ENCODE results near the gene USP17L12. TPM values are rescaled to one million over a fixed set of nuclear protein-coding genes. Genes with fewer than 3 reads are reported as not detected.
"Not testable (repeated sequence)": the region's sequence is repeated elsewhere in the genome, so short reads cannot be mapped to it uniquely, and the experiment has no call there.

The USP17L12 gene
- total RNA-seq, 1 experiment from 2014 or later = not detected

- H3K27me3 ChIP-seq (ENCODE audit: insufficient read depth, low read length); H3K9ac ChIP-seq (ENCODE audit: low read length); CTCF ChIA-PET; H3K9me2 ChIP-seq (ENCODE audit: insufficient read depth); intact Hi-C loops (cut with micrococcal nuclease); H3K4me2 ChIP-seq (ENCODE audit: low read length); H3K9me3 ChIP-seq (ENCODE audit: control insufficient read depth in 1 of 2, insufficient read depth in 1 of 2, low read depth in 1 of 2, low read length in 2 of 2); H2AFZ ChIP-seq (ENCODE audit: low read depth, low read length, poor library complexity, severe bottlenecking); ATAC-seq; H3K79me2 ChIP-seq (ENCODE audit: insufficient read depth, low read length); H4K20me1 ChIP-seq (ENCODE audit: insufficient read depth); H3K36me3 ChIP-seq (ENCODE audit: control insufficient read depth in 1 of 2, insufficient read depth in 2 of 2, low read length in 2 of 2); DNase-seq (ENCODE audit: low read depth, low spot score); RAD21 ChIA-PET (ENCODE audit: low non-redundant PET in 1 of 2, low total read pairs in 2 of 2, uncharacterized antibody in 2 of 2, unreplicated experiment in 2 of 2); H3K27ac ChIP-seq (ENCODE audit: low read depth, low read length); POLR2A ChIA-PET; H3K4me3 ChIP-seq (replicated peaks in 1 of 2; ENCODE audit: low read depth in 1 of 2, low read length in 2 of 2); H3K4me1 ChIP-seq (ENCODE audit: control insufficient read depth in 1 of 2, insufficient read depth in 2 of 2, low read length in 2 of 2); BruUV-seq (replicated peaks): not testable (repeated sequence)
These were observed 28.2 kb downstream of the USP17L12 start, which contains the start of gene USP17L18 for GRCh38 chr4:9247953-9248680. Gene USP17L18, plus strand, starts transcription at chr4:9248630. Its CDS starts 0 bp downstream, at chr4:9248630.

GRCh38 chr4:9253078-9253477, 33.1 kb downstream of the USP17L12 start, which contains the start of gene USP17L19:
Gene USP17L19, plus strand, starts transcription at chr4:9253378. Its CDS starts 0 bp downstream, at chr4:9253378.
- H3K4me3 ChIP-seq (replicated peaks in 1 of 2; ENCODE audit: low read depth in 1 of 2, low read length in 2 of 2); H3K36me3 ChIP-seq (ENCODE audit: control insufficient read depth in 1 of 2, insufficient read depth in 2 of 2, low read length in 2 of 2); H3K4me2 ChIP-seq (ENCODE audit: low read length); H3K9ac ChIP-seq (ENCODE audit: low read length); BruUV-seq (replicated peaks); H3K79me2 ChIP-seq (ENCODE audit: insufficient read depth, low read length); H4K20me1 ChIP-seq (ENCODE audit: insufficient read depth); H3K27ac ChIP-seq (ENCODE audit: low read depth, low read length); H3K9me3 ChIP-seq (ENCODE audit: control insufficient read depth in 1 of 2, insufficient read depth in 1 of 2, low read depth in 1 of 2, low read length in 2 of 2); ATAC-seq; DNase-seq (ENCODE audit: low read depth, low spot score); RAD21 ChIA-PET (ENCODE audit: low non-redundant PET in 1 of 2, low total read pairs in 2 of 2, uncharacterized antibody in 2 of 2, unreplicated experiment in 2 of 2); H3K4me1 ChIP-seq (ENCODE audit: control insufficient read depth in 1 of 2, insufficient read depth in 2 of 2, low read length in 2 of 2); H3K27me3 ChIP-seq (ENCODE audit: insufficient read depth, low read length); CTCF ChIA-PET; intact Hi-C loops (cut with micrococcal nuclease); H3K9me2 ChIP-seq (ENCODE audit: insufficient read depth); POLR2A ChIA-PET; H2AFZ ChIP-seq (ENCODE audit: low read depth, low read length, poor library complexity, severe bottlenecking): not testable (repeated sequence)

DNA sequence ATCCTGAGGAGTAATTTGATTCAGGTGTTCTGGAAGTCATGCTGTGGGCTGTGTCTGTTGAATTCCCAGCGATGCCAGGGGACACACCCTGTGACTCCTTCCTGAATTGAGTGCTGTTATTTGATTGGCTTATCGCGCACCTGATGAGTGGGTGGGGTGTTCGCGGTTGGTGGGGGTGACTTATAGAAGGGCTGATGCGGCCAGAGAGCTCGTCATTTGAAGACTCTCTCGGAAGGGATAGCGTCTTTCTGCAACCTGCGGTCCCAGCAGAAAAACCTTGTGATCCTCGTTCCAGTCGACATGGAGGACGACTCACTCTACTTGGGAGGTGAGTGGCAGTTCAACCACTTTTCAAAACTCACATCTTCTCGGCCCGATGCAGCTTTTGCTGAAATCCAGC, 37.9 kb downstream of the USP17L12 start, which contains the start of gene USP17L20:
Gene USP17L20, plus strand, starts transcription at position 301 of the 400 bp plus-strand sequence. Its CDS starts 0 bp downstream, at position 301.
- POLR2A ChIA-PET; H2AFZ ChIP-seq (ENCODE audit: low read depth, low read length, poor library complexity, severe bottlenecking); ATAC-seq; intact Hi-C loops (cut with micrococcal nuclease); H3K9ac ChIP-seq (ENCODE audit: low read length); H3K9me2 ChIP-seq (ENCODE audit: insufficient read depth); RAD21 ChIA-PET (ENCODE audit: low non-redundant PET in 1 of 2, low total read pairs in 2 of 2, uncharacterized antibody in 2 of 2, unreplicated experiment in 2 of 2); H3K4me2 ChIP-seq (ENCODE audit: low read length); H3K9me3 ChIP-seq (ENCODE audit: control insufficient read depth in 1 of 2, insufficient read depth in 1 of 2, low read depth in 1 of 2, low read length in 2 of 2); H3K79me2 ChIP-seq (ENCODE audit: insufficient read depth, low read length); H3K36me3 ChIP-seq (ENCODE audit: control insufficient read depth in 1 of 2, insufficient read depth in 2 of 2, low read length in 2 of 2); H3K27ac ChIP-seq (ENCODE audit: low read depth, low read length); H3K4me1 ChIP-seq (ENCODE audit: control insufficient read depth in 1 of 2, insufficient read depth in 2 of 2, low read length in 2 of 2); H3K4me3 ChIP-seq (replicated peaks in 1 of 2; ENCODE audit: low read depth in 1 of 2, low read length in 2 of 2); BruUV-seq (replicated peaks); H4K20me1 ChIP-seq (ENCODE audit: insufficient read depth); CTCF ChIA-PET; DNase-seq (ENCODE audit: low read depth, low spot score); H3K27me3 ChIP-seq (ENCODE audit: insufficient read depth, low read length): not testable (repeated sequence)

DNA sequence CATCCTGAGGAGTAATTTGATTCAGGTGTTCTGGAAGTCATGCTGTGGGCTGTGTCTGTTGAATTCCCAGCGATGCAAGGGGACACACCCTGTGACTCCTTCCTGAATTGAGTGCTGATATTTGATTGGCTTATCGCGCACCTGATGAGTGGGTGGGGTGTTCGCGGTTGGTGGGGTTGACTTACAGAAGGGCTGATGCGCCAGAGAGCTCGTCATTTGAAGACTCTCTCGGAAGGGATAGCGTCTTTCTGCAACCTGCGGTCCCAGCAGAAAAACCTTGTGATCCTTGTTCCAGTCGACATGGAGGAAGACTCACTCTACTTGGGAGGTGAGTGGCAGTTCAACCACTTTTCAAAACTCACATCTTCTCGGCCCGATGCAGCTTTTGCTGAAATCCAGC, 42.6 kb downstream of the USP17L12 start, which contains the start of gene USP17L21:
Gene USP17L21, plus strand, starts transcription at position 301 of the 400 bp plus-strand sequence. Its CDS starts 0 bp downstream, at position 301.
- RAD21 ChIA-PET (ENCODE audit: low non-redundant PET in 1 of 2, low total read pairs in 2 of 2, uncharacterized antibody in 2 of 2, unreplicated experiment in 2 of 2) = not testable (repeated sequence)

More for the DNA sequence above, 42.6 kb downstream of the USP17L12 start, which contains the start of gene USP17L21:
- H3K9ac ChIP-seq (ENCODE audit: low read length); intact Hi-C loops (cut with micrococcal nuclease); H3K27me3 ChIP-seq (ENCODE audit: insufficient read depth, low read length); H3K4me2 ChIP-seq (ENCODE audit: low read length); H3K36me3 ChIP-seq (ENCODE audit: control insufficient read depth in 1 of 2, insufficient read depth in 2 of 2, low read length in 2 of 2); H3K9me3 ChIP-seq (ENCODE audit: control insufficient read depth in 1 of 2, insufficient read depth in 1 of 2, low read depth in 1 of 2, low read length in 2 of 2); H2AFZ ChIP-seq (ENCODE audit: low read depth, low read length, poor library complexity, severe bottlenecking); POLR2A ChIA-PET; H4K20me1 ChIP-seq (ENCODE audit: insufficient read depth); BruUV-seq (replicated peaks); H3K4me1 ChIP-seq (ENCODE audit: control insufficient read depth in 1 of 2, insufficient read depth in 2 of 2, low read length in 2 of 2); ATAC-seq; H3K79me2 ChIP-seq (ENCODE audit: insufficient read depth, low read length); H3K27ac ChIP-seq (ENCODE audit: low read depth, low read length); H3K4me3 ChIP-seq (replicated peaks in 1 of 2; ENCODE audit: low read depth in 1 of 2, low read length in 2 of 2); CTCF ChIA-PET; DNase-seq (ENCODE audit: low read depth, low spot score); H3K9me2 ChIP-seq (ENCODE audit: insufficient read depth): not testable (repeated sequence)

Measured in HCT116 (cell line).